Stimulated activated CD4-positive, alpha-beta T cell treated with anti-CD3 and anti-CD28 coated beads, Interleukin-4, amount 100 ng/mL, for 48 hours (primary cell): ENCODE results near the gene SETD2.
A peak's percentile ranks its signal among the peaks of the same experiment; 100 is the strongest.

Source experiments
- DNase-seq, 2 donors: peaks; one replicate each; pipeline ENCODE4 v3.0.0-alpha.2; 2020; ENCODE audit warnings: low read depth in 2 of 2

Gene SETD2

DNA sequence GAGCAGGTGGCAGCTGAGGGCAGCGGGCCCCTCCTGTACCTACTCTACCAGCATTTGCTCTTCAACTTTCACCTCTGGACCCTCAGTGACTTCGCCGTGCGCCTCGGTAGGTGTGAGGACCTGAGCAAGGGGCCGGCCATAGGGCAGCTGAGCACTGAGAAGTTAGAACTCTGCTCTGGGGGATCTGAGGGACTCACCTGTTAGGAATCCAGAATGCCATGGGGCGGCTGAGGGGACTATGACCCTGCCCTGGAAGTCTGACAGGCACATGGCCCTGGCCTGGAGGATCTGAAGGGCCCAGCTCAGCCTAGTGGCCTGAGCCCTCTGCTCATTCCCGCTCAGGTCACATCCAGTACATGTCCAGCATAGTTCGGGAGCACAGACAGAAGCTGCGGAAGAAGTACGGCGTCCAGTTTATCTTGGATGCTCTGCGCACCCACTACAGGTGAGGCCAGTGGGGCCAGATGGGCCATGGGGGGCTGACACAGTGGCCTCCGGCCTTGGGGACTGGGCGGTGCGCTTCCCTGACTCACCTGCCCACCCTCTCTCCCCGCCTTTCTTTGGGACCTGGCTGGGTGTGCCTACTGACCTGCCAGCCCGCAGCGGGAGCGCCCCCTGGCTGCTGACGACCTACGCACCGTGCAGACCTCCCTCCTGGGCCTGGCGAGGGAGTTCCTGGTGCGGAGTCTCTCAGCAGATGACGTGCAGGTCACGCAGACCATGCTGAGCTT lies 165.6 kb downstream of the SETD2 start:
- peak; percentile 59 to 68 for DNase-seq

DNA sequence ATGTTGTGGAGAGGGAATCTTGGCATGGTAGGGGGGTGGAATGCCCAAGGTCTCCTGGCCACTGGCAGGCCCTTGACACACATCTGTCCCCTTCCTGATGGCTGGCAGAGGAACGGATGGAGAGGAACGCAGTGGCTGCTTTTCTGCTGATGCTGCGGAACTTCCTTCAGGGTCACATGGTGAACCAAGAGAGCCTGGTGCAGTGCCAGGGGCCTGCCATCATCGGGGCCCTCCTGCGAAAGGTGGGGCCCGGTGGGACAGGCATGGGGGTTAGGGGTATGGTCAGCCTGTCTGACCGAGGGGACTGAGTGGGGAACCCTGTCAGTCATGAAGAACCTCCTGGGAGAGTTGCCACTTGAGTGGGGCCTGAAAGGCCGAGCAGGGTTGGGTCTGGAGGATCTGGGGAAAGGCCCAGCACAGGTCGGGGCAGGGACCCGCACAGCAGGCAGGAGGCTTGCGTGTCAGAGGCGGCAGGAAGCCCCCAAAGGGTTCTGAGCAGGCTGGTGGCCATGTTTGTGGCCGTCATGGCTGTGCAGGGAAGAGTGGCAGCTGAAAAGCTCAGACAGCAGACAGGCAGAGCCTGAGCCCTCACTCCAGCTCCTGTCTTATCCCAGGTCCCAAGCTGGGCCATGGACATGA lies 166.3 kb downstream of the SETD2 start:
- DNase-seq, result no peak

DNA sequence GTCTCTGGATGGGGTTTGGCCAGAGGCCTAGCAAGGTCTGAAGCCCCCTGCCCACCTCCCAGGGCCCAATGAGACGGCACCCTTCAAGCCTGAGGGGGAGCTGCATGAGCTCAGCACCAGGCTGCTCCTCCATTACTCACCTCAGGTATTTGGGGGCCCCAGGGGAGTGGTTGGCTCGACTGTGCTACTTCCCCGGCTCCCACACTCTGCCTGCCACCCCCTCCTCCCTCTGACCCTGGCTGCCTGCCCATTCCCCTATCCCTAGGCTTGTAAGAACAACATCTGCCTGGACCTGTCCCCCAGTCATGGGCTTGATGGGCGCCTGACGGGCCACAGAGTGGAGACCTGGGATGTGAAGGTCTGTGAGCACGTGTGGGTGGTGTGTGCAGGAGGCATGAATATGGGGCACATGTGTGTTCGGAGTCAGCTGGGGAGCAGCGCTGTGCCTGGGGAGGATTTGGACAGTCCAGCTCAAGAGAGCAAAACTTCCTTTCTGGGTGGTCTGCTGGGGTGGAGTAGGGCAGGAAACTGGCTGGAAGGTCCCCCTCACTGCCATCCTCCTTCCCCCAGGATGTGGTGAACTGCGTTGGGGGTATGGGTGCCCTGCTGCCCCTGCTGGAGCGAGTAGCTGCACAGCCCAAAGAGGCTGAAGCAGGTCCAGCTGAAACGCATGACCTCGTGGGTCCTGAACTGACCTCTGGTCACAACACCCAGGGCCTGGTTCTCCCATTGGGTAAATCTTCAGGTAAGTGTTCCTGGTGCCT lies 167.0 kb downstream of the SETD2 start:
- no peak for DNase-seq

DNA sequence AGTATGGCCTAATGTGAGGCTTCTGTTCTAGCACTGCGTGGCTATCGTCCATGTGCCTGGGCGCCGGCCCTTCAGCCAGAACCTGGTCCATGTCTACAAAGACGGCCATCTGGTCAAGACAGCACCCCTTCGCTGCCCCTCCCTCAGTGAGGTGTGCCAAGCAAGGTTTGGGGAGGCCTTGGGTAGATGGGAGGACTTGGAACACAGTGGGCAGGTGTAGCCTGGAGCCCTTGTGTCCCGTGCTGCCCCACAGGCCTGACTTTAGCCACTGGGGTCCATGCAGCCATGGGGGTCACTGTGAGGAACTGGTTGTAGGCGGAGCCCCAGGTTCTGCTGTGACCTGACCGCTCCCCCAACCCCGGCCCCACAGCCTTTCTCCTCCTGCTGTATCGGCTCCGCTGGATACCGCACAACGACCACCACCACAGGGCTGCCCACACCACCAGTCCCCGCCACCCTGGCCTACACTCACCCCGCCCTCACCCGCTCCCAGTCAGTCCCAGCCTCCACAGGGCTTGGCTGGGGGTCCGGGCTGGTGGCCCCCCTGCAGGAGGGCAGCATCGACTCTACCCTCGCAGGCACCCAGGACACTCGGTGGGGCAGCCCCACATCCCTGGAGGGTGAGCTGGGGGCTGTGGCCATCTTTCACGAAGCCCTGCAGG lies 167.9 kb downstream of the SETD2 start:
- no peak for DNase-seq

DNA sequence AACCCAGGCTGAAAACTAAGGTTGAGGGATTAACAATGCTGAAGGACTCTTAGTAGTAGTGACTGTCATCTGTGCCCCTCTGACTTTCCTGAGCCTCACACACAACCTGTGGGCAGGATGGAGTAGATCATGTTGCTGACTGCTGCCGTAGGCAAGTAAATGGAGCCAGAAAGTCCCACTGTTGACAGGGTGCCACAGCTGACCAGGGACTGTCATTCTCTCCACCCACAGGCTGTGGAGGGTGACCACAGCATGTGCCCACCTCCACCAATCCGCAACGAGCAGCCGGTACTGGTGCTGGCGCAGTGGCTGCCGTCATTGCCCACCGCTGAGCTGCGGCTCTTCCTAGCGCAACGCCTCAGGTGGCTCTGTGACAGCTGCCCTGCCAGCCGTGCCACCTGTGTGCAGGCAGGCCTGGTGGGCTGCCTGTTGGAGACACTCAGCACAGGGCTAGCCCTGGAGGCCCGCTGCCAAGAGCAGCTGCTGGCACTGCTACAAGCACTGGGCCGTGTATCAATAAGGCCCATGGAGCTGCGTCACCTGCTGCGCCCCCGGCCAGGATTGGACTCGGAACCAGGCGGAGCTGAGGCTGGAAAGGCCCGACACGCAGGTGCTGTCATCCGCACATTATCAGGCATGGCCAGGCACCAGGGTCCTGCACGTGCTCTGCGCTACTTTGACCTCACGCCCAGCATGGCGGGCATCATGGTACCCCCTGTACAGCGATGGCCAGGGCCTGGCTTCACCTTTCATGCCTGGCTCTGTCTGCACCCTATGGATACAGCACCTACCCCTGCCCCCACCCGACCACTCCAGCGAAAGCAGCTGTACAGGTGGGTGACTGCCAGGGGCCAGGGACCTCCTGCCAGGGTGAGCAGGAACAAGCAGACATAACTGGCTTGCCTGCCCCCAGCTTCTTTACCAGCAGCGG lies 168.8 kb downstream of the SETD2 start:
- DNase-seq, result no peak

DNA sequence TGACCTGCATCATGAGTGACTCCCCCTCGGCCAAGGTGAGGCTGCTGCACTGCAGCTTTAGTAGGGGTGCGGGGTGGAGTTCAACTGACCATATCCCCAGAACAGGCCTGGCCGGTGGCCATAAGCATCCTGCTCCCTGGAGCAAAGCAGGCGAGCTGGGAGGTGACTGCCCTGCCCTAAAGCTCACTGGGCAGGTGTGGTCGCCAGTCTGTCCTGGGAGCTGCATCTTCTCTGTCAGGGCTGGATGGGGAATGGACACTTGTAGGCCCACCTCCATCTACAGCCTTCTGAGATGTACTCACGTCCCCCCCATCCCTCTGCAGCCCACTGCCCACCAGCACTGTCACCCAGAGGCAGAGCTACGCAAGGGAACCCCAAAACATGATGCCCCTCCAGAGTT lies 169.9 kb downstream of the SETD2 start:
- no peak for DNase-seq

DNA sequence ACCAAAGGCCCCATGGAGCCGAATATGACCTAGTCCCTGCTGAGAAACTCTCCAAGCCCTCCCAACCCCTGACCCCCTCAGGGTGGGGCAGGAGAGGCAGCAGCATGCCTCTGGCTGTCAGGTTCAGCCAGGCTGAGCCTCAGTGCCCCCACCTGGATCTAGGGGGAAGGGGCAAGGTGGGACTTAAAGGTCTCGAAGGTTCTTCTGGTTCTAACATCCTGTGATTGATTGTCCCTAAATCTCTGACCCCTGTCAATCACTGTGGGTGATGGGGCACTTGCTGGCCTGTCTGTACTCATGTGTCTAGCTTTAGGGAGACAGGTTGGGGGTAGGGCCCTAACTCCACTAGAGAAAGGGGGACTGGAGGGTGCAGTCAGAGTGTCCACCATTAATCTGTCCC lies 170.6 kb downstream of the SETD2 start:
- no peak for DNase-seq

DNA sequence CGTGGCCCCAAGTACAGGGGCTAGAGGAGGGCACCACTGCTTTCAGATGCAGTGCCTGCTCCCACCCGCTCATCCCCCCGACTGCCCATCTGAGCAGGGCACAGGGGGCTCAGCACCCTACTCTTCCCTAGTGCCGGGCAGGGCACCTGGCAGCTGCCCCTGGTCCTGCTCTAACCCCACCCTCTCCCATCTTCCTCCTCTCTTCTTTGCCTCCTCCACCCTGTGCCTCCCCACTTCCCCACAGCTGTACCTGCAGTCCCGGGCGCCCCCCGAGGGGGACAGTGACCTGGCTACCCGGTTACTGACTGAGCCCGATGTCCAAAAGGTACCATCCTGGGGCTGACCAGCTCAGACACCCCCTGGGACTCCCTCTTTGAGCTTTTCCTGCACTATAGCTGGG lies 171.7 kb downstream of the SETD2 start:
- DNase-seq, result no peak

DNA sequence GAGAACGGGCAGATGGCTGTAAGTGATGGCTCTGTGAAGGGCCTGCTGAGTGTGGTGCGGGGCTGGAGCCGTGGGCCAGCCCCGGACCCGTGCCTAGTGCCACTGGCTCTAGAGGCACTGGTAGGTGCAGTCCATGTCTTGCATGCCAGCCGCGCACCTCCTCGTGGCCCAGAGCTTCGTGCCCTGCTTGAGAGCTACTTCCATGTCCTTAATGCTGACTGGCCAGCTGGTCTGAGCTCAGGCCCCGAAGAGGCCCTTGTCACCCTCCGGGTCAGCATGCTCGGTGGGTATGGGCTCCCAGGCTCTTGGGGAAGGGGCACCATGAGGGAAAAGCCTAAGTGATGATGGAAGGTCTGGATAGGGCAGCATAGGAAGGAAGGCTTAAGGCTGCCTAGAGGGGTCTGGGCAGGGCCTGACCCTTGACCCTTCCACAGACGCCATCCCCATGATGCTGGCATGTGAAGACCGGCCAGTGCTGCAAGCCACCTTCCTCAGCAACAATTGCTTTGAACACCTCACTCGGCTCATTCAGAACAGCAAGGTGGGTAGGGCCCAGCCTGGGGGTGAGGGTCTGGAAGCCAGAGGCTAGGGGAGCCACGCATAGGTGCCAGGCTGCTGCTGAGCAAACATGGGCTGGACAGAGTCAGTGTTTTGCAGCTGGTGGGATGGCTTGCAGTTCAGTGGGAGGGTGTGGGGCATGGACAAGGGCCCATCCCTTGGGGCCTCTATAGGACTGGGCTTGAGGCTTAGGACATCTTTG lies 172.3 kb downstream of the SETD2 start:
- no peak for DNase-seq

DNA sequence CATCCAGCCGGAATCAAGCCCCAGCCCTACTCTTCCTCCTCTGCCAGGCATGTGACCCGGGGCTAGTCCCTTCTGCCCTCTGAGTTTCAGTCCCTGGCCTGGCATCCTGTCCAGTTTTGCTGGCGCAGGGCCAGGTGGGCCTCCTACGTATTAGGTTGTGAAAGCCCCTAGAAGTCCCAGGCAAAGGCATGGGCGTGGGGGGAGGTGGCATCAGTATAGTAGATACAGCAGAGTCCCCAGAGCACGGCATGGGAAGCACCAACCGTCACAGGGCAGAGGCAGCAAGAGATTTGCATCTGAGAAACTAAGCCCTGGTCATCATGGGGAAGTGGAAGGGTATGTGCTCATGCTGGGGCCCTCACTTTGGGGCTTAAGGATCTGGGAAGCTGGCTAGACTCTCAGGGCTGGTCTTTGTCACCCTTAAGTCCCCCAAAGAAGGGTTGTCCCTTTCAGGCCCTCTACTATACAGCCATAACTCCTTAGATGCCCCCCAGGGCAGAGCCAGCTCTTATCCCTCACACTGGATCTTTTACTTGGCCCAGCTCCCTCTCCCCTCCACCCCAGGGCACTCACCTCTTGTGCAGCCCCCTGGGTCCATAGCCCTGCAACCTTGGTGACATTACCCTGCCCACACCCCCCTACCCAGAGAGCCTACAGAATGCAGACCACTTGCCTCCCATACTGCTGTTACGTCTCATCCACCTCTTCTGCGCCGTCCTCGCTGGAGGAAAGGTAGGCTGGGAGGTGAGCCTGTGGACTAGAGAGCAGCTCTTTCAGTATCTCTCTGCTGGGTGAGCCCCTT lies 173.1 kb downstream of the SETD2 start:
- DNase-seq, result no peak

DNA sequence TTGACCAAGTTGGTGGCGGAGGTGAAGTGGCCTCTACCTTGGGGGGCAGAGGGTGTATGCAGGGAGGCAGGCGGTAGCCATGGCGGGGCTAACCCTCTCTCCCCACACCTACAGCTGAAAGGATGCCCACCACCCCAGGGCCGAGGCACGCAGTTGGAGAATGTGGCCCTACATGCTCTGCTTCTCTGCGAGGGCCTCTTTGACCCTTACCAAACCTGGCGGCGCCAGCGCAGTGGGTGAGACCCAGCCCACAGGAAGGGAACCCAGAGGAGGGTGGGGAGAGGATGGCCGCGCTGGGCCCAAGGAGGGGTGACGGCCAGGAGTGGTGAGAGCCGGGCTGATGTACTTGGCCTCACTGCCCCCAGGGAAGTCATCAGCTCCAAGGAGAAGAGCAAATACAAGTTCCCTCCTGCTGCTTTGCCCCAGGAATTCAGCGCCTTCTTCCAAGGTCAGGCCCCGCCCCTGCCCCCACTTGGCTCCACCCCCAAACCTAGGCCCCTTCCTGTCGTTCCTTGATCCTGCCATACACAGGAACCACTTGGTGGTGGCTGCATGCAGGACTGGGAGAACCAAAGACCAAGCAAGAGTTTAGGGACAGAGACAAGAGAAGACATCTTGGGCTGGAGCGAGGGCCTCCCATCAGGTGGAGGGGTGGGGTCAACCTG lies 174.6 kb downstream of the SETD2 start:
- no peak for DNase-seq

DNA sequence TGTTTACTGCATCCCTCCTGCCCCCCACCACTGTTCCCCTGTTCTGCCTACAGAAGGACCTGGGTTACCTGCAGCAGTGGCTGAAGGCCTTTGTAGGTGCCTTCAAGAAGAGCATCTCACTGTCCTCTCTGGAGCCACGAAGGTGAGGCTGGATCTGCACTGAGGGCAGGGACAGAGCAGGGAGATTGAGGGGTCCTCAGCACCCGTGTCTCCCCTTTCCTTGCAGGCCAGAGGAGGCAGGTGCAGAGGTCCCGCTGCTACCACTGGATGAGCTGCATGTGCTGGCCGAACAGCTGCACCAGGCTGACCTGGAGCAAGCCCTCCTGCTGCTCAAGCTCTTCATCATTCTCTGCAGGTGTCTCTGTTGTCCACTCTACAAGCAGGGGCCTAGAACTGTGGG lies 175.3 kb downstream of the SETD2 start:
- no peak for DNase-seq

DNA sequence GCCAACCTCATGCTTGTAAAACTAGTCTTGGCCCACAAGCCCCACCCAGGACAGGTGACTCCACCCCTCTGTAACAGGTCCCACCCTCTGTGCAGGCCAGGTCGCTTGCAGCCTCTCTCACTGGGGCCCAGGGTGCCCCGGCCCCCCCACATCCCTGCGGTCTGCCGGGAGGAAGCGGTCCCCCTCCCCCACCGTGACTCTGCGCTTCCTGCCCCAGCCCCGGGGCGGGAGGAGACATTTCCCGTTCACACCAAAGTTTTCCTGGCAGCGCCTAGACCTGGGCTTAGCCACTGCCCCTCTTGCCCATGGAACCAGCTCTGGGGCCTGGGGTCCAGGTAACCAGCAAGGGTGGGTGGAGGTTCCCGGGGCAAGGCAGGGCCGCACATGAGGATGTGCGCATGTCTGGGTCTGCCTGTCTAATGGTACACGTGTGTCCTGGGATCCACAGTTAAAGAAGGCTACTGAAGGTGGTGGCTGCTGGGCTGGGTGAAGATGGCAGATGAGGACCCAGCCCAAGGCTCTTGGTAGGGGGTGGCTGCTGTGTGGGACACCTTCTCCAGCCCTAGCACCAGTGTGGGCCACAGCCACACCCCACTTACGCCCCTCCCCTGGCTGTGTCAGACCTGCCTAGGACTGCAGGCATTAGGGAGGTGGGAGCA lies 176.0 kb downstream of the SETD2 start:
- DNase-seq, result peak; percentile 73 to 79

DNA sequence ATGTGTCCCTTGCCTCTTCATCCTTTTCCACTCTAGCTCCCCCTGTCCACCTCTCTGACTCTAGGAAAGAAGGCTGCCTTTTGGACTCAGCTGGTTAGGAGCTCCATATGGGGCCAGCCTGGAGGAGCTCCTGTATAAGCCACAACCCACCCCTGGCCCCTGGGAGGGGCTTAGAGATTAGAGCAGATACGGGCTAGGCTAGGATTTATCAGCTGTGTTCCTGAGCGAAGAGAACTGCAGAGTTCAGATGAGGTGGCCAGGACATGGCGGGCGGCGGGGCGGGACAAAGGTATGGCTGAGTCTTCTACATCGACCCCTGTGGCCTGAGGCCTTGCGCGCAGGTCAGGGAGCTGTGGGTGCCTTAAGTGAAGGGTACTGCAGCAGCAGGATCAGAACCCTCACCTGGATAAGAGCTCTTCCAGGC lies 176.6 kb downstream of the SETD2 start:
- no peak for DNase-seq

DNA sequence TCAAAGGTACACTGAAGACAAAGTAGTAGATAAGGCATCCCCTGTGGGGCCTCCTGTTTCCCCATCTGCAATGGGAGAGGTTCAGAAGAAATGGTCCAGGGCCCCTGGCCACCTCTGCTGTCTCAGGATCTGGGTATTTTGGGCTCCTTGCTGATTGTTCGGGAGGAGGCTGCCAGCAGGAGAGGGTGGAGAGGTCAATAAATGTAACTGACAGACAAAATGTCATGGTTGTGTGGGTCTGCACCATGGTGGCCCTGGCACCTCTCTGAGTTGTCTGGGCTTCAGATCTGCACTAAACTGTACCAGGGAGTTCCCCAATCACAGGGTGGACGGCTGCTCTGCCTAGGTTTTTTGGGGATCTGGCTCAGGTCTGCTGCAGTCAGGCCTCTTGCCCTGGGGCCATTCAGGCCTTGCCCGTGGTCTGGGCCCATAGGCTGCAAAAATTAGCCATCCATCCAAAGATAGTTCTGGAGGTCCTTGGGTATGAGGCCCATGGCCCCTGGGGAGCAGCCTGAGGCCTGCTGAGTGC lies 177.1 kb downstream of the SETD2 start:
- no peak for DNase-seq

DNA sequence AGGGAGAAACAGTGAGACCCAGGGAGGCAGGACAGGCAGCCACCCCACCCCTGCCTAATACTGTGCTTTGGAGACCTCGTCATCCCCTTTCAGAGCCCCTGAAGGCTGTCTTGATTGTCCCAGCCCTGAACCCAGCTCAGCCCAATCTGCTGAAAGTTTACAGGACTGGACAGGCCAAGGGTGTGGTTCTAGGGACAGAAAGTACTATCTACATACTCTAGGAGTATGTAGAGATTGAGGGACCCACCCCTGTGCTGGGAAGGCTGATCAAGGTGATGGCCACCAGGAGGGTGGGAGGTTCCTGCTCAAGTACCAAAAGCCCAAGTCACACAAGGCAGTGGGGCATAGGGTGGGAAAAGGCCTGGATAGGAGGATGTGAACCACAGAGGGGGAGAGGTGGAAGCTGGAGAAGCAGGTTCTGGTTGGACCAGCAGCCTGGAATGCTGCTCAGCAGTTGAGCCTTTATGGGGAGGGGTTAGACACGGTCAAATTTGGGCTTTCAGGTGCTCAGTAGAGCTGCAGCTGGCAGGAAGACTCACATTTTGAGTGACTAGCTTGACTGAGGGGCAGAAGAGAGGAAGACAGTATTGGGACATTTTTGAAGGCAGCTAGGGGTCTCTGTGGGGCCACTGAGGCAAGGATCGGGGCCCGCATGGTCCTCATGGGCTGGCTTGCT lies 177.7 kb downstream of the SETD2 start:
- no peak for DNase-seq

DNA sequence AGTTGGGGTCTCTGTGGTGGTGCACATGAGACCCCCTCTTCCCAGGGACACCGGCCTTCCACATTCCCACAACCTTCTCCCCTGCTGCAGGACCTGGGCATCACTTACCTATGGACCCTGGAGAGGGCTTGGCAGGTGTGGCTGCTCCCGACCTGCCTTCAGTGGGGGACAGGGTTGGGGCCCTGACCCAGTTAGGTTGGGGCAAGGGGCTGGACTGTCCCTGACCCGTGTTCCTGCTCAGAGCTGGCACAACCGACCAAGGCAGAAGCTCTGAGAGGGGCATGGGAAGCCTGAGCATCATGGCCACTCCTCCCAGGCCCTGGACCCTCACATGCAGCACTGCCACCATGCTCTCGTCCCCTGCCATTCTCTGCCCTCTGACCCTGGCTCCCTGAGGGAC lies 178.3 kb downstream of the SETD2 start:
- DNase-seq, result no peak
